GM19372 (cell line): ENCODE measurements around the gene SYDE1.

ENCODE experiments used
- ATAC-seq: cut with Tn5 transposase; IDR thresholded peaks from one replicate; pipeline ENCODE4 v1.9.1; 2021; ENCODE audit warnings: mild to moderate bottlenecking, low read depth, moderate library complexity; ENCODE audit not compliant: unreplicated experiment

The SYDE1 gene

GRCh38 chr19:15161028-15161984 lies 54.1 kb downstream of the SYDE1 start:
- no peak for ATAC-seq
